Adipose tissue (tissue), 3 donors: Measurements from ENCODE around the gene UMAD1. TPM values are rescaled to one million over a fixed set of nuclear protein-coding genes. Genes with fewer than 3 reads are reported as not detected.
"Not testable (repeated sequence)": the region's sequence is repeated elsewhere in the genome, so short reads cannot be mapped to it uniquely, and the experiment has no call there.

Source experiments
- H3K27ac ChIP-seq: one replicate; pipeline ENCODE4 v1.5.1; 2013; ENCODE audit warnings: low read depth, low read length
- WGBS, 3 donors: extraction: QIAGEN DNeasy Blood & Tissue Kit; methylation state at CpG; one replicate each; pipeline ENCODE4 v1.1.7; 2013; 5-methylcytosine and 5-hydroxymethylcytosine counted together
- polyA plus RNA-seq, 3 donors: library from polyadenylated mRNA; stranded (reverse); fragments of 200-250 nt; gene quantifications; one replicate each; pipeline ENCODE4 v1.2.3, GENCODE V29; 2013
- donor health status: healthy with polysubstance abuse.
- donor health status: Bipolar disorder and iron deficiency.
- donor health status: healthy.

The UMAD1 gene
- polyA plus RNA-seq, 3 donors = 10.2 to 17.9 (median 10.9) TPM

DNA sequence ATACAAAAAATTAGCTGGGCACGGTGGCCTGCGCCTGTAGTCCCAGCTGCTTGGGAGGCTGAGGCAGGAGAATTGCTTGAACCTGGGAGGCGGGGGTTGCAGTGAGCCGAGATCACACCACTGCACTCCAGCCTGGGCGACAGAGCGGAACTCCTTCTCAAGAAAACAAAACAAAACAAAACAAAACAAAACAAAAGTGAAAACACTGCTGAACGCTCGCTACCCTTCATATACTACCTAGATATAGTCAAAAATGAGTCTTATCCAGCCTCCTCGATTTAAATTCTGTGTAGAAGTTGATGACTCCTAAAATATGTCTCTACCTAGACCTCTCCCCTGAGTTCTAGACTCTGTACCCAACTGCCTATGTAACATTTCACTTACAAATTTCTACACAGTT, 164.3 kb downstream of the UMAD1 start:
- not testable (repeated sequence) for H3K27ac ChIP-seq
- 85 to 88% (median 88%) methylated on average over 9 of the region's 9 CpGs for WGBS, 3 donors

GRCh38 chr7:7805511-7806153, 165.1 kb downstream of the UMAD1 start:
- WGBS, 3 donors = 81 to 91% (median 85%) methylated on average over 2 of the region's 2 CpGs

GRCh38 chr7:7808156-7808555, 167.6 kb downstream of the UMAD1 start:
- 68 to 76% (median 70%) methylated on average over 4 of the region's 4 CpGs for WGBS, 3 donors
- no peak overlapping the region for H3K27ac ChIP-seq

More at GRCh38 chr7:7805511-7806153, 165.1 kb downstream of the UMAD1 start:
- no peak overlapping the region for H3K27ac ChIP-seq

DNA sequence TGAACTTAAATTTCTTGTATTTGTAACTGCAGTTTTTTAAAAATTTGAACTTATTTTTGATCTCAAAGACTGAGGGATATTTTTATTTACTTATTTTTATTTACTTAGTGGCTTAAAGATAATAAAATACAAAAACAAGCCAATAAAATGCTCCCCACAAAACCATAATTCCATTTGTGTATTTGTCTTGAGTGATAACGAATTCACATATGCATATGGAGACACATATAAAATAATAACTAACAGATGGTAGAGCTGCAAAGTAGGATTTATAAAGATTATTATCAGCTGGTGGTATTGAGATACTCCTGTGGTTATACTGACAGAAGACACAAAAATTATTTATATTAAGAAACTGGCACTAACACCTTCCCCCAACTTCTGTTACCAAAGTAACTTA, 168.1 kb downstream of the UMAD1 start:
- H3K27ac ChIP-seq = no peak overlapping the region
- WGBS, 3 donors = 96 to 99% (median 98%) methylated on average over 1 of the region's 1 CpG

DNA sequence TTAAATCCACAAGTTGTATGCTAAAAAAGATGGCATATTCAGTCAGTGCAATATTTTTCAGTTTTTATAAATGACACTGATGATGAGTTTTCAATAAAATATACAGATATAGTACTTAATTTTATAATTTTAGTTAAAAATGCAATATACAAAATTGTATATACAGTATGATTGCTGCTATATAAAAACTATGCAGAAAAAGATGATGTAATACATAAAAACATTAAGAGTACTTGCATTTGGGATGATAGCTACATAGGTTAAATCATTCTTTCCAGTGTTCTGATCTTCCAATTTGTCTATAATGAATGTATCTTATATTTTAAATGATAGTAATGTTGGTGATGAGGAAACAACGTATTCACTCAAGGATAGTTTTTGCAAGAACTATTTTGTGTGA, 169.8 kb downstream of the UMAD1 start:
- WGBS, 3 donors = 90 to 94% (median 92%) methylated on average over 1 of the region's 1 CpG
- H3K27ac ChIP-seq = no peak overlapping the region

DNA sequence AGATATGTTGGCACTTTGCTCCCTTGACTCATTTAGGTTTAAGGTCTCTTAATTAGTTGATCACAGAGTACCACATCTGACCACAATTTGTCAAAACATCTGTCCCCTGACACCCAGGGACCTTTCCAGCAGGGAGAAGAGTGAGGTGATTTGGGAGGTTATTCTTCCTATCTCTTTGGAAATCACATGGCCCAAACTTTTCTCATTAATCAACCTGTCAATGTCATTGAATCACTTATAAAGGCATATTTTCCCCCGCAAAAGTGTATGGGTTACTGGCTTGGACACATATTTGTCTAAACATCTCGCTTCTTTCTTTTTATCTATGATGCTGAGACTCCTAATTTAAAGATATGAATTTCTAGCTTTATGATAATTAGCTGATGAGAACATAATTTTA, 170.3 kb downstream of the UMAD1 start:
- WGBS, 3 donors = 94 to 99% (median 97%) methylated on average over 2 of the region's 2 CpGs
- H3K27ac ChIP-seq = no peak overlapping the region

DNA sequence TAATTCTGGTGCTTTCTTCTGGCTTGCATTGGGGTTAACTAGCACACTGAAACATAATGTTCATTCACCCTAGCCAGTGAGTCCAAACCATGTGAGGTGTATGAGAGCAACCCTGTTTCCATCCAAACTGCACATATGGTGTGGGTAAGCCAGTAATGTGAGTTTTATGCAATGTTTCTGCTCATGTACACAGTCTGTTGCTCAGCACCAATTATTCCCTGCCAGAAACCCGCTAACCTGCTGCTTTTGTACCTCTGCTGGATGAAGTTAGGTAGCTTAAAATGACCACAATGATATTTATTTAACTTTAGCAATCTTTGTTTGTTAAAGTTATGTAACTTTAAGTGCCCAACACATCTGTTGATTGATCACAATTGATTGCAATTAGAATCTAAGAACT, 171.6 kb downstream of the UMAD1 start:
- no peak overlapping the region for H3K27ac ChIP-seq
- WGBS, 3 donors = 42 to 92% (median 89%) methylated on average over 1 of the region's 1 CpG

- no peak overlapping the region for H3K27ac ChIP-seq
- WGBS, 3 donors = 93 to 97% (median 94%) methylated on average over 1 of the region's 1 CpG
Observed at GRCh38 chr7:7815395-7815794, 174.8 kb downstream of the UMAD1 start.

DNA sequence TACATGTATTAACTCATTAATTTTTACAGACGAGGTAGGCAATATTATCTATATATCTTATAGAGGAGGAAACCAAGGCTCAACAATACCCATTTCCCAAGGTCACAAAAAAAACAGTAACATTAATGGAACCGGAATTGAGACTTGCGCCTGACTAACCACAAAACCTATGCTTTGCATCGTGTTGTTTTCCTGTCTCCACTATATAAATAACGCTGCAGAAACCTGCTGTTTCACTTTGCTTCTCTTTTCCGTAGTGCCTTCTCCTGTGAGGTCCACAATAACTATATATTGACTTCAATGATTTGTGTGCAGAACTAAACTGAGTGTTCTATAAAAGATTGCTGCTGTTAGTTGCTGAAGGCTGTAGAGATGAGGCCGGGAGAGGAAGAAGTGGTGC, 175.5 kb downstream of the UMAD1 start:
- WGBS, 3 donors = 53 to 82% (median 54%) methylated on average over 7 of the region's 7 CpGs
- H3K27ac ChIP-seq = no peak overlapping the region

DNA sequence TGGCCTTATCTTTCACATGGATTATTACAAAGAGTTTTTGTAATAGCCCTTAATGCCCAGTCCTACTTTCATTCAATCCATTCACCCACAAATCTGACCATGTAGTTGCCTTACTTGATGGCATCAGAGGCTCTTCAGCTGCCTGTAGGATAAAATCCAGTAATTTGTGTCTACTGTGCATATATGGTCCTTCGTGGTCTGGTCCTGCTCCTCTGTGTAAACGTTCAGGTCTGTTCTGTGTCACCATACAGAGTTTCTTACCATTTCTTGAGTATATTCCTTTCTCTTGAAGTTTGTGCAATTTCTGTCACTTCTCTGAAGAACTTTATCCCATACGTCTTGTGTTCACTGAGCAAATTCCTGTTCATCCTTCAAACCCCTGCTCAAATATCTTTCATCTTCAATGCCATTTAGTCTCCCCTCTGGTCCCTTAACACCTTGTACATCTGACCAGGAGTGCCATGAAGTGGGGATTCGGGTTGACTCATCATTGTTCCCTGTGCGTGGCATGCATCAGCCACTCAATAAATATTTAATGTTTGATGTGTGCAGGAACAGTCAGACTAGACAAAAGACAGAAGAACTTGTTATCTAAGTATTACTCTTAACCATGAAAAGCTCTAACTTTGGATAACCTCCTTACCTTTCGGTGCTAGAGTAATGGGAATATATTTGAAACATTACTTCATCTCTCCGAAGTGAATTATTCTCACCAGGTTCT, 176.4 kb downstream of the UMAD1 start:
- no peak overlapping the region for H3K27ac ChIP-seq
- 70 to 77% (median 74%) methylated on average over 7 of the region's 7 CpGs for WGBS, 3 donors

DNA sequence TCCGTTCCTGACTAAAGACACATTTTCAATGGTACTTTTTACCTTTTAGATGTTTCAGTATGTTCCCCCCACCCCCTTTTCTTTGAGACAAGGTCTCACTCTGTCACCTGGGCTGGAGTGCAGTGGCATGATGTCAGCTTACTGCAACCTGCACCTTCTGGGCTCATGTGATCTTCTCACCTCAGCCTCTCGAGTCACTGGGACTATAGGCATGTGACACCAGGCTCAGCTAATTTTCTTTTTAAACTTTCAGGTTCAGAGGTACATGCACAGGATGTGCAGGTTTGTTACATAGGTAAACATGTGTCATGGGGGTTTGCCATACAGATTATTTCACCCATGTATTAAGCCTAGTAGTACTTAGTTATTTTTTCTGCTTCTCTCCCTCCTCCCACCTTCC, 177.2 kb downstream of the UMAD1 start:
- 82 to 92% (median 91%) methylated on average over 2 of the region's 2 CpGs for WGBS, 3 donors
- H3K27ac ChIP-seq = no peak overlapping the region

DNA sequence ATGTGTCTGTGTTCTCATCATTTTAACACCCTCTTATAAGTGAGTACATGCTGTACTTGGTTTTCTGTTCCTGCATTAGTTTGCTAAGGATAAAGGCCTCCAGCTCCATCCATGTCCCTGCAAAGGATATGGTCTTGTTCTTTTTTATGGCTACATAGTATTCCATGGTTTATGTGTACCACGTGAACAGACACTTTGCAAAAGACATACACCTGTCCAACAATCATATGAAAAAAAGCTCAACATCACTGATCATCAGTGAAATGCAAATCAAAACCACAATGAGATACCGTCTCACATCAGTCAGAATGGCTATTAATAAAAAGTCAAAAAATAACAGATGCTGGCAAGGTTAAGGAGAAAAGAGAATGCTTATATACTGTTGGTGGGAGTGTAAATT, 177.6 kb downstream of the UMAD1 start:
- not testable (repeated sequence) for H3K27ac ChIP-seq
- WGBS, 3 donors = 96 to 100% (median 98%) methylated on average over 2 of the region's 2 CpGs

- no peak overlapping the region for H3K27ac ChIP-seq
- 76 to 87% (median 87%) methylated on average over 6 of the region's 6 CpGs for WGBS, 3 donors
Observed at GRCh38 chr7:7819442-7820247, 179.1 kb downstream of the UMAD1 start.

DNA sequence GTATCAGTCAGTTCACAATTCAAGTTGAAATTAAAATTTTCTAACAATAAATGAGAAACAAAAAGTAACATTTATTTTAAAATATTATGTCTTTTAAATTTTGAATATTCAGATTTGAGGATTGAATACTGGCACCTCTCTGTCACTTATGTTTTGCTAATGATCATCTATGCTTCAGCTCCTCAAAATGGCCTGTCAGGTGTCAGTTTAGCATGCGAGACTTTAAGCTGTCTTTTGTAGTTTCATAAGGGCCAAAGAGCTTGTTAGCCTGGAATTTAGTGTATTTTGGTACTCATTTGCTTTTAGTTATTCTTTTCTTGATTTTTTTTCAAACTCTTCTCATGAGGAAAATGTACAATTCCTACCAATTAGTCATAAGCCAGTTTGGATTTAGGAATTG, 179.9 kb downstream of the UMAD1 start:
- 92 to 97% (median 95%) methylated on average over 1 of the region's 1 CpG for WGBS, 3 donors

GRCh38 chr7:7820939-7821338, 180.4 kb downstream of the UMAD1 start:
- WGBS, 3 donors = 85 to 92% (median 87%) methylated on average over 3 of the region's 3 CpGs
- H3K27ac ChIP-seq = no peak overlapping the region

More for the DNA sequence above, 179.9 kb downstream of the UMAD1 start:
- H3K27ac ChIP-seq = no peak overlapping the region

DNA sequence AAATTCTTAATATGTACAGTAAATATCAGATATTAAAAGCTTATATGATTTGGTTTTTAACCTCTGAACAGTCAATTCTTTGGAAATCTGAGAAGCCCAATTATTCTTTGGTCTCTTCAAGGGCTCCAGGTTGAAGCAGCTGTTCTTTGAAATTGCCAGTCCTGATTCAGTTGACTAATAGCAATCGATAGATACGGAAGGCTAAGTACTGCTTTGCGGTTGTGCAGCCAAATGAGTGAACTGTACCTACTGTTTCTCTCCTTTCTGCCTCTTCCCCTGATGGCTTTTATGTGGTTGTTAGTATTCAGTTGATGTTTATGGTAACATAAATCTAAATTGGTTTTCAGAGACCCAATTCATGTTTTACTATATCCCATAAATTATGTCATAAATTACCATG, 181.0 kb downstream of the UMAD1 start:
- H3K27ac ChIP-seq = no peak overlapping the region
- 54 to 98% (median 94%) methylated on average over 3 of the region's 3 CpGs for WGBS, 3 donors

DNA sequence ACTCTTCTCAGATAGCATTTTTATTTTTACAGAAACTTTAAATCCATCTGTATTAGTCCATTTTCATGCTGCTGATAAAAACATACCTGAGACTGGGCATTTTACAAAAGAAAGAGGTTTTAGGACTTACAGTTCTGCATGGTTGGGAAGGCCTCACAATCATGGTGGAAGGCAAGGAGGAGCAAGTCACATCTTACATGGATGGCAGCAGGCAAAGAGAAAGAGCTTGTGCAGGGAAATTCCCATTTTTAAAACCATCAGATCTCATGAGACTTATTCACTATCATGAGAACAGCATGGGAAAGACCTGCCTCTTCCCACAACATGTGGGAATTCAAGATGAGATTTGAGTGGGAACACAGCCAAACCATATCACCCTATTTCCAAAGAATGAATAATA, 184.7 kb downstream of the UMAD1 start:
- not testable (repeated sequence) for H3K27ac ChIP-seq

GRCh38 chr7:7829667-7830066, 189.1 kb downstream of the UMAD1 start:
- H3K27ac ChIP-seq = no peak overlapping the region
- WGBS, 3 donors = 57 to 98% (median 91%) methylated on average over 2 of the region's 2 CpGs

- no peak overlapping the region for H3K27ac ChIP-seq
- 30 to 79% (median 69%) methylated on average over 7 of the region's 7 CpGs for WGBS, 3 donors
Observed at GRCh38 chr7:7830122-7830878, 189.7 kb downstream of the UMAD1 start.
